AG04449 (cell line): ENCODE results near the gene UFSP2.

Experiments used
- CTCF ChIA-PET: fragments of 350-600 bp; formaldehyde crosslinking; extraction: SDS; loops from one replicate; lab custom pipeline; 2021; ENCODE audit warnings: antibody characterized with exemption; lab: Yijun Ruan, JAX
- POLR2A ChIA-PET: fragments of 400-600, 350-600 bp; formaldehyde crosslinking; extraction: SDS; loops from one replicate; lab custom pipeline; 2020; ENCODE audit warnings: antibody characterized with exemption, inconsistent platforms; lab: Yijun Ruan, JAX
- DNase-seq: peaks from one replicate; pipeline ENCODE4 v3.0.0-alpha.2; 2010; ENCODE audit warnings: low read depth, low spot score
- H3K4me3 ChIP-seq: 2 replicates; pipeline ENCODE4 v1.5.1; 2011; ENCODE audit warnings: low read depth, mild to moderate bottlenecking, control low read depth, low read length
- TF ChIP-seq, protein P1 (sequence below): IDR thresholded peaks from one replicate; pipeline ENCODE4 v1.5.1; 2011; ENCODE audit warnings: mild to moderate bottlenecking, moderate library complexity, low read length, control low read depth, inconsistent platforms; ENCODE audit not compliant: insufficient read depth; ENCODE audit errors: missing control alignments

The UFSP2 gene

GRCh38 chr4:185395238-185395955 lies 30.4 kb downstream of the UFSP2 start, which contains the start of gene LRP2BP:
TSS of gene LRP2BP (minus strand) at chr4:185395924. CDS start at chr4:185378186, 17,738 bp downstream.
- ChIA-PET POLR2A (interaction anchor here (0.8 to 2.4 kb wide), 7 partner anchors 10 to 194 kb away, joined by 3 to 7 read pairs (median 4); no protein-coding TSS in a partner anchor), CTCF (interaction anchor here (1.8 to 4.8 kb wide), 2 partner anchors 203 to 211 kb away, joined by 5 to 28 read pairs; no protein-coding TSS in a partner anchor)
- peak within 1 kb of the TSS; percentile 76 for H3K4me3 ChIP-seq
- DNase-seq: no peak
- TF ChIP-seq, protein P1, sequence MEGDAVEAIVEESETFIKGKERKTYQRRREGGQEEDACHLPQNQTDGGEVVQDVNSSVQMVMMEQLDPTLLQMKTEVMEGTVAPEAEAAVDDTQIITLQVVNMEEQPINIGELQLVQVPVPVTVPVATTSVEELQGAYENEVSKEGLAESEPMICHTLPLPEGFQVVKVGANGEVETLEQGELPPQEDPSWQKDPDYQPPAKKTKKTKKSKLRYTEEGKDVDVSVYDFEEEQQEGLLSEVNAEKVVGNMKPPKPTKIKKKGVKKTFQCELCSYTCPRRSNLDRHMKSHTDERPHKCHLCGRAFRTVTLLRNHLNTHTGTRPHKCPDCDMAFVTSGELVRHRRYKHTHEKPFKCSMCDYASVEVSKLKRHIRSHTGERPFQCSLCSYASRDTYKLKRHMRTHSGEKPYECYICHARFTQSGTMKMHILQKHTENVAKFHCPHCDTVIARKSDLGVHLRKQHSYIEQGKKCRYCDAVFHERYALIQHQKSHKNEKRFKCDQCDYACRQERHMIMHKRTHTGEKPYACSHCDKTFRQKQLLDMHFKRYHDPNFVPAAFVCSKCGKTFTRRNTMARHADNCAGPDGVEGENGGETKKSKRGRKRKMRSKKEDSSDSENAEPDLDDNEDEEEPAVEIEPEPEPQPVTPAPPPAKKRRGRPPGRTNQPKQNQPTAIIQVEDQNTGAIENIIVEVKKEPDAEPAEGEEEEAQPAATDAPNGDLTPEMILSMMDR: no peak

GRCh38 chr4:185394568-185395237 lies 31.1 kb downstream of the UFSP2 start:
- H3K4me3 ChIP-seq: peak overlapping the region; percentile 12
- POLR2A ChIA-PET: interaction anchor here (1.5 kb wide), 1 partner anchor 9 kb away, joined by 4 read pairs; no protein-coding TSS in a partner anchor
- CTCF ChIA-PET: interaction anchor here (4.8 kb wide), 1 partner anchor 210 kb away, joined by 28 read pairs; no protein-coding TSS in a partner anchor
- DNase-seq: no peak
- TF ChIP-seq, protein P1: no peak

- no peak overlapping the region for H3K4me3 ChIP-seq
- TF ChIP-seq, protein P1: no peak
- CTCF ChIA-PET: no interaction called here
- no peak for DNase-seq
- POLR2A ChIA-PET: no interaction called here
Observed at GRCh38 chr4:185392156-185392555, 33.6 kb downstream of the UFSP2 start.

DNA sequence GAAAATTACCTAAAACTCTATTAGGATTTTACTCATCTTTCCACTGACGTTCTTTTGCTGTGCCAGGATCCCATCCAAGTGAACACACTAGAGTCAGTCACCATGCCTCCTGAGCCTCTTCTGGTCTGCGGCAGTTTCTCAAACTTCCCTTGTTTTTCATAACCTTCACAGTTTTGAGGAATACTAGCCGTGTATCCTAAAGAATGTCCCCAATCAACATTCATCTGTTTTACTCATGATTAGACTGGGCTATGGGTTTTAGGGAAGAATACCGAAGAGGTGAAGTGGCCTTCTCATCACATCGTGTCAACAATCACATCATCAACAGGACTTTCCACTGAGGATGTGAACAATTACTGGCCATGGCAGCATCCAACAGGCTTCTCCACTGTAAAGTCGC lies 34.8 kb downstream of the UFSP2 start:
- ChIA-PET POLR2A (no interaction called here), CTCF (no interaction called here)
- no peak for DNase-seq
- TF ChIP-seq, protein P1: no peak
- H3K4me3 ChIP-seq: no peak overlapping the region

- TF ChIP-seq, protein P1: no peak
- CTCF ChIA-PET: no interaction called here
- POLR2A ChIA-PET: no interaction called here
- H3K4me3 ChIP-seq: no peak overlapping the region
- no peak for DNase-seq
Observed at GRCh38 chr4:185387957-185388356, 37.8 kb downstream of the UFSP2 start.

GRCh38 chr4:185384930-185385331 lies 40.8 kb downstream of the UFSP2 start:
- ChIA-PET CTCF (interaction anchor here (0.9 to 1.1 kb wide), 3 partner anchors 213 to 653 kb away, joined by 3 to 5 read pairs (median 3); partner anchors contain the start of gene SLC25A4), POLR2A (interaction anchor here (1.3 kb wide), 1 partner anchor 11 kb away, joined by 4 read pairs; the partner anchor contains the start of genes ANKRD37 and LRP2BP)
- H3K4me3 ChIP-seq: no peak overlapping the region
- TF ChIP-seq, protein P1: no peak
- no peak for DNase-seq
